ENCODE results near the gene KBTBD6. TPM values are rescaled to one million over a fixed set of nuclear protein-coding genes. Genes with fewer than 3 reads are reported as not detected.
"Not testable (repeated sequence)": the region's sequence is repeated elsewhere in the genome, so short reads cannot be mapped to it uniquely, and the experiment has no call there.

KBTBD6 gene
- total RNA-seq, 2 experiments from 2014 or later, result 3.6 to 4.2 TPM

DNA sequence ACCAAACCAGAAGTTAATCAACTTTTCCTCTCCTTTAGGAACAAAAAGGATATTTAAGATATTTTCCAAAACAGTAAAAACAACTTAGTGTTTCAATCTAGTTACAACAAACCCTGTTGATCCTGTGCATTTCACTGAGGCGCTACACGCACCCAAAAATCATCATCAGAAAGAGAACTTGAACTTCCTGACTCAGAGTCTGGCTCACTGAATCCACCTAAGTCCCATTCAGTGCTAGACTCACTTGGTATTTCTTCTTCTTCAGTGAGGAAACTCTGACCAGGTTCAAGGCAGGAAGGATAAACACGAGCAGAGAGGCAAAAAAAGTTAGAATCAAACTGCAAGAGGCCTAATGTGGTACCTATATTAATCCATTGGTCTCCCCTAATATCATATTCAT, 2.2 kb downstream of the KBTBD6 start:
- Mint-ChIP-seq H3K27ac (peak overlapping the region; percentile 58), H3K27me3 (no peaks in the 10 kb centered on the region), H3K4me3 (peak overlapping the region; percentile 92), H3K4me1 (ENCODE audit: low read depth) (peaks cover 43% of the 10 kb centered on the region), H3K36me3 (peaks cover 13% of the 10 kb centered on the region), H3K9me3 (peaks cover 2% of the 10 kb centered on the region)
- peak; percentile 26 for DNase-seq
- ChIA-PET CTCF (no interaction called here), POLR2A (no interaction called here)
- intact Hi-C loops (cut with micrococcal nuclease), result loop anchor here (5.0 kb wide), 2 partner anchors 47 to 353 kb away; no protein-coding TSS in a partner anchor

DNA sequence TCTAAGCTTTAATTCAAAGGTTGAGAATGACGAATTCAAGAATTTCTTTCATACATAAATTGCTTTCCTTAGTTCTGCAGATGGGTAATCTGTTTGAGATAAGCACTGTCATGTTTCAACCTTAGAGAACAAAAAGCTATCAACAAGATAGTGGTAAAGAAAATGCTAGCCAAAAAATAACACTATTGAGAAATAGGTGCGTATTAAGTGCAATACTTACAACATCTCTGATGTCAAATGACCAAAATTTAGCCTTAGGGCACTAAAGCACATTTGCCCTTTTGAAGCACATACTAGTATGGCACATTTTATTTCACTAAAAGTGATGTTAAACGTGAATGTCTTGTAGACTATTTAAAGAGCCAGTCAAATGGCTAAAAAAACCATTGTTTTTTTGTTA, 4.9 kb downstream of the KBTBD6 start:
- POLR2A ChIA-PET, result no interaction called here
- Mint-ChIP-seq H3K36me3 (peaks cover 13% of the 10 kb centered on the region), H3K4me1 (ENCODE audit: low read depth) (peaks cover 34% of the 10 kb centered on the region), H3K27ac (no peak overlapping the region), H3K4me3 (no peak overlapping the region), H3K27me3 (no peaks in the 10 kb centered on the region), H3K9me3 (peaks cover 2% of the 10 kb centered on the region)
- CTCF ChIA-PET, result no interaction called here
- DNase-seq, result no peak
- intact Hi-C loops (cut with micrococcal nuclease), result no loop called here

DNA sequence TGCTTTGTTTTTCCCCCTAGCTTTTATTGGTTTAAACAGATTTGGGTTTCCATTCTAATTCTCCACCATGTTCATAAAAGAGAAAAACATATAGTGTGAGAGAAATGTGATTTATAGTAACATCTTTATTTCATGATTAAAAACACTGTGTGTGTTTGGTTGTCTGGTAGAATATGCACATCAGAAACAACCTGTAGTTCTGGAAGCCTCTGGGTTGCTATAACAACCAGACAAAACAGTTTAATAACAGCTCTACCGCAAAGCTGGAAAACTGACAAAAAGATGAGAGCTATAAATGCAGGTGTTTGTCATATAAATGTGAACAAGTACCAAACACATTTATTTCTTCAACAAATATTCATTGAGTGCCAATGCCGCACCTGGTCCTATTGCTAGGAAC, 9.8 kb downstream of the KBTBD6 start:
- H3K4me1 Mint-ChIP-seq (ENCODE audit: low read depth), result peaks cover 3% of the 10 kb centered on the region
- H3K27ac Mint-ChIP-seq, result no peak overlapping the region
- ChIA-PET POLR2A (no interaction called here), CTCF (interaction anchor here (1.3 kb wide), 1 partner anchor 29 kb away, joined by 3 read pairs; no protein-coding TSS in a partner anchor)
- peaks cover 2% of the 10 kb centered on the region for H3K9me3 Mint-ChIP-seq
- peaks cover 8% of the 10 kb centered on the region for H3K36me3 Mint-ChIP-seq
- H3K4me3 Mint-ChIP-seq, result no peak overlapping the region
- intact Hi-C loops (cut with micrococcal nuclease), result loop anchor here (5.0 kb wide), 1 partner anchor 51 kb away; no protein-coding TSS in a partner anchor
- no peaks in the 10 kb centered on the region for H3K27me3 Mint-ChIP-seq
- DNase-seq, result no peak

DNA sequence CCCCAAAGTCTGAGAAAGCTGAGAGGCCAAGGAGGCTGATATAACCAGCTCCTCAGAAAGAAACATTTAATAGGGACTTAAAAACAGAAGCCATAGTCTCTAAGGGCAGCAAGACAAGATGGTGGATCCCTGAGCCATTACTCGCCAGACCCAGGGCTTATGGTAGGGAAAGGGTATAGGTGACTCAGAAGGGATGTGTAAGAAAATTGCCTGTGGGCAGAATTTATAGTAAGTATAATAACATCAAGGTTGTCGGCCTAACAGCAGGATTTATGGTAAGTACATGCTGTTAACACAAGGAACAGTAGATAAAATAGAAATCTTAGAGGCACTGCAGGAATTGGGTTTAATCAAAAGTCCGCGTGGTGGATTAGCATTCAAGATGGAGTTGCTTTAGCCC, 14.7 kb downstream of the KBTBD6 start:
- intact Hi-C loops (cut with micrococcal nuclease), result no loop called here
- CTCF ChIA-PET, result no interaction called here
- Mint-ChIP-seq H3K4me1 (ENCODE audit: low read depth) (peaks cover 3% of the 10 kb centered on the region), H3K36me3 (no peaks in the 10 kb centered on the region), H3K27me3 (no peaks in the 10 kb centered on the region), H3K27ac (no peak overlapping the region), H3K9me3 (no peaks in the 10 kb centered on the region), H3K4me3 (no peak overlapping the region)
- POLR2A ChIA-PET, result no interaction called here
- DNase-seq, result no peak

DNA sequence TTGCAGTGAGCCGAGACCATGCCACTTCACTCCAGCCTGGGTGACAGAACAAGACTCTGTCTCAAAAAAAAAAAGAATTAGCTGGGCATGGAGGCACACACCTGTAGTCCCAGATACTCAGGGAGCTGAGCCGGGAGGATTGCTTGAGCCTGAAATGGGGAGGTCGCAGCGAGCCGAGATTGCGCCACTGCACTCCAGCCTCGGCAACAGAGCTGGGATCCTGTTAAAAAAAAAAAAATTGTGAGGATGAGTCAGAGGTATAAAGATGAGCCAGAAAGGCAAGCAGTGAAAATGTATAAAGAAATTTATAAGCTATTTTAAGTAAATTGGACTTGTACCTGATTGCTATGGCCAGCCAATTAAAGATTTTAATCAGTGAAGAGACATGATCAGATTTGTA, 21.1 kb downstream of the KBTBD6 start:
- Mint-ChIP-seq H3K27ac (no peak overlapping the region), H3K4me3 (no peak overlapping the region), H3K4me1 (ENCODE audit: low read depth) (no peaks in the 10 kb centered on the region), H3K36me3 (no peaks in the 10 kb centered on the region), H3K9me3 (no peaks in the 10 kb centered on the region), H3K27me3 (no peaks in the 10 kb centered on the region)
- ChIA-PET POLR2A (no interaction called here), CTCF (interaction anchor here (0.6 kb wide), 1 partner anchor 32 kb away, joined by 3 read pairs; no protein-coding TSS in a partner anchor)
- no peak for DNase-seq
- intact Hi-C loops (cut with micrococcal nuclease), result no loop called here

DNA sequence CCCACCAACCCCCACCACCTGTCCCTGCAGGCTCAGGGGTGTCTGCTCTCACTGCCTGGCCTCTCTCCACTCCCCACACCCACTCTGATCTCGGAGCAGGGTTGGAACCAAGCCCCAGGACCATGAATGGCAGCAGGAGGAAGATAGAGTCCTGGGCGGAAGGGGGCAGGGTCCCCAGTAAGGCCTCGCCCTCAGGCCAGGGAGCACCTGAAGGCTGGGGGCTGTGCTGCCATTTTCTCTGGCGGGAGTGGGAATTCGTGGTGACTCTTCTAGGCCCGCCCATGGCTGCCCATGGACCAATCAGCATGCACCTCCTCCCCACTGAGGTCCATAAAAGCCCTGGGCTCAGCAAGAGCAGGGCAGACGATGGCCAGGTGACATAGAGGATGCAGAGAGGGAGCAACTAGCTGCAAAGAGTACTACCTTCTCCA, 25.0 kb downstream of the KBTBD6 start:
- Mint-ChIP-seq H3K27me3 (no peaks in the 10 kb centered on the region), H3K36me3 (no peaks in the 10 kb centered on the region), H3K4me3 (no peak overlapping the region), H3K27ac (no peak overlapping the region), H3K9me3 (no peaks in the 10 kb centered on the region), H3K4me1 (ENCODE audit: low read depth) (no peaks in the 10 kb centered on the region)
- intact Hi-C loops (cut with micrococcal nuclease), result no loop called here
- no peak for DNase-seq
- ChIA-PET CTCF (no interaction called here), POLR2A (no interaction called here)

DNA sequence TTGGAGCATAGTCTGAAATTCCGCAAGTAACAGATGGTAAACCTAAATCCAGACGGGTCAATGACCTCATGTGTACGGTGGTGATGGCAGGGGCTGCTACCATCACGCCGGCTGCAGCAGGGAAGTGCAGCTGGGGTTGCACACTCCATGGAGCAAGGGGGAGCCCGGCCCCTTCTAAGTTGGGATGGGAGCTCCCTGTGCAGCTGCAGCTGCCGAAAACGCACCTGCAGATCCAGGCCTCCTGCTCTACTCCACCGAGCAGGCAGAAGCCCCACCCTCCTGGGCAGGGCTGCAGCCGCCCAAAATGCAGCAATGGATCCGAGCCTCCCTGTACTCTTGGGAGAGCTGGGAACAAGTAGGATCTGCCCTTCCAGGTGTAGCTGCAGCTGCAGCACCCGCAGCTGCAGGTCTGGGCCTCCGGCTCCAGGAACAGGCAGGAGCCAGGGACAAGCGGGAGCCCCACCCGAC, 25.5 kb downstream of the KBTBD6 start:
- H3K36me3 Mint-ChIP-seq, result no peaks in the 10 kb centered on the region
- no peaks in the 10 kb centered on the region for H3K27me3 Mint-ChIP-seq
- ChIA-PET CTCF (no interaction called here), POLR2A (no interaction called here)
- no peaks in the 10 kb centered on the region for H3K9me3 Mint-ChIP-seq
- DNase-seq, result no peak
- H3K4me3 Mint-ChIP-seq, result no peak overlapping the region
- H3K27ac Mint-ChIP-seq, result no peak overlapping the region
- intact Hi-C loops (cut with micrococcal nuclease), result no loop called here
- no peaks in the 10 kb centered on the region for H3K4me1 Mint-ChIP-seq (ENCODE audit: low read depth)

DNA sequence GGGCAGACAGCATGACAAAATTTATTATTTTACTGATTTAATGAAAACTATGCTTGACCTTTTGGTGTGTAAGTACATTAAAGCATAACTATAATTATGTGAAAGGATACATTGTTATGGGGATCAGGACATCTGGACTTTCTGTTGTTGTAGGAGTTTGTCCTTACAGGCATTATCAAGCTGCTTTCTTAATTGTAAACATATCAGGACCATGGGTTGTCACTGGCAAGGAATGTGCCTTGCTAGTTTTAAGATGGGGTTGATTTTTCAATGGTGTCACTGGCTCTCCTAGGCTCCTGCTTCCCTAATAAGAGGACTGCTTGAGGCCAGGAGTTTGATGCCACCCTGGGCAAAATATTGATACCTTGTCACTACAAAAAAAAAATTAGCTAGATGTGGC, 32.6 kb downstream of the KBTBD6 start:
- Mint-ChIP-seq H3K4me1 (ENCODE audit: low read depth) (no peaks in the 10 kb centered on the region), H3K36me3 (no peaks in the 10 kb centered on the region), H3K27me3 (no peaks in the 10 kb centered on the region), H3K27ac (no peak overlapping the region), H3K9me3 (no peaks in the 10 kb centered on the region), H3K4me3 (no peak overlapping the region)
- ChIA-PET CTCF (no interaction called here), POLR2A (no interaction called here)
- intact Hi-C loops (cut with micrococcal nuclease), result no loop called here
- DNase-seq, result no peak

DNA sequence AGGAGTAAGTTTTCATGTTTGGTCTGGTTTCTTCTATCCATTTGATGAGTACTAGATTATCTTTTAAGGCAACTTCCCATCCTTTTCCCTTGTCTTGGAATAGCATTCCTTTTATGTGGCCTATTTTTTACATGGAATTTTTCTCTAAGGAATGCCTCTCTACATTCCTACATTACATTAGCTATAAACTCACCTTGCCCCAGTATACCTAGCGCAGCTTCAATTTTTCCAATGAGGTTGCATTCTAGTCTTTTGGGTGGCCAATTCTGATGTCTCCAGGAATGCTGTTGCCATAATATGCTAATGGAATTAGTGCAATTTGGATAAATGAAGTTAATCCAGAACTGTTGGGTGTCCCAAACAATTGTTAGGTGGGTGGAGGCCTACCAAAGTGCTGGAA, 33.8 kb downstream of the KBTBD6 start:
- Mint-ChIP-seq H3K4me3 (no peak overlapping the region), H3K9me3 (no peaks in the 10 kb centered on the region), H3K36me3 (no peaks in the 10 kb centered on the region), H3K27ac (no peak overlapping the region), H3K27me3 (no peaks in the 10 kb centered on the region), H3K4me1 (ENCODE audit: low read depth) (no peaks in the 10 kb centered on the region)
- intact Hi-C loops (cut with micrococcal nuclease), result no loop called here
- ChIA-PET CTCF (interaction anchor here (0.6 kb wide), 1 partner anchor 122 kb away, joined by 3 read pairs; no protein-coding TSS in a partner anchor), POLR2A (no interaction called here)
- no peak for DNase-seq

DNA sequence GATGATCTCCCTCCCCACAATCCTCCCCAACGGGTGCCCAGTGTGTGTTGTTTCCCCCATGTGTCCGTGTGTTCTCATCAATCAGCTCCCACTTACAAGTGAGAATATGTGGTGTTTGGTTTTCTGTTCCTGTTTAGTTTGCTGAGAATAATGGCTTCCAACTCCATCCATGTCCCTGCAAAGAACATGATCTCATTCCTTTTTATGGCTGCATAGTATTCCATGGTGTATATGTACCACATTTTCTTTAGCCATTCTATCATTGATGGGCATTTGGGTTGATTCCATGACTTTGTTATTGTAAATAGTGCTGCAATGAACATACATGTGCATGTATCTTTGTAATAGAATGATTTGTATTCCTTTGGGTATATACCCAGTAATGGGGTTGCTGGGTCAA, 36.9 kb downstream of the KBTBD6 start:
- H3K27ac Mint-ChIP-seq; H3K4me1 Mint-ChIP-seq (ENCODE audit: low read depth); H3K27me3 Mint-ChIP-seq; POLR2A ChIA-PET; H3K9me3 Mint-ChIP-seq; intact Hi-C loops (cut with micrococcal nuclease); H3K36me3 Mint-ChIP-seq; CTCF ChIA-PET; H3K4me3 Mint-ChIP-seq; DNase-seq: not testable (repeated sequence)

DNA sequence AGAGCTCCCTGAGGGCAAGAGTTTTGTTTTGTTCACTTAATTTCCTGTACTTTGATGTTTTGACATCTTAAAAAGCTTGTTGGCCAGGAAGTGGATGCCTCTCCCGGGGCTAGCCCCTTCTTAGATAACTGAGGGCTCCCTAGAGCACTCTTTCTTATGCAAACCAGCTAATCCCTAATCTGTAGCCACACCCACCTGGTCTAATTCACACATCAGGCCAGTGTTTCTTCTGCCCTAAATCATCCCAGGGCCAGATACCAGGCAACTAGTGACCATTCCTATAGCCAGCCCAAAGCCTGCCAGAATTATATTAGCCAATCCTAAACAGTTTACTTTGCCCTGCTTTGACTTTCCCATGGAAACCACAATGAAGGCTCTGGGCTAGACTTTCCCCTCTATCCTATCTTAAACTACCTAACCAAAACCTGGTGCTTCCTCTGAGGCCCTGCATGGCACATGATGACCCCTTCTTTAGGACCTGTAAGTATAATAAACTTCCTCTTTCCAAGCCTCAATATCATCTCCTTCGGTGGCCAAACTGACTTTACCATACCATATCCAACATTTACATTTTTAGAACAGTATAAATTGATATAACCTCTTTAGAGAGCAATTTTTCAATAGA, 46.5 kb downstream of the KBTBD6 start:
- DNase-seq, result no peak
- H3K4me1 Mint-ChIP-seq (ENCODE audit: low read depth), result no peaks in the 10 kb centered on the region
- ChIA-PET POLR2A (no interaction called here), CTCF (interaction anchor here (0.5 to 1.1 kb wide), 2 partner anchors 12 to 25 kb away, joined by 3 to 10 read pairs; no protein-coding TSS in a partner anchor)
- H3K36me3 Mint-ChIP-seq, result peaks cover 22% of the 10 kb centered on the region
- peaks cover 2% of the 10 kb centered on the region for H3K9me3 Mint-ChIP-seq
- intact Hi-C loops (cut with micrococcal nuclease), result no loop called here
- H3K27me3 Mint-ChIP-seq, result no peaks in the 10 kb centered on the region
- no peak overlapping the region for H3K4me3 Mint-ChIP-seq
- no peak overlapping the region for H3K27ac Mint-ChIP-seq

DNA sequence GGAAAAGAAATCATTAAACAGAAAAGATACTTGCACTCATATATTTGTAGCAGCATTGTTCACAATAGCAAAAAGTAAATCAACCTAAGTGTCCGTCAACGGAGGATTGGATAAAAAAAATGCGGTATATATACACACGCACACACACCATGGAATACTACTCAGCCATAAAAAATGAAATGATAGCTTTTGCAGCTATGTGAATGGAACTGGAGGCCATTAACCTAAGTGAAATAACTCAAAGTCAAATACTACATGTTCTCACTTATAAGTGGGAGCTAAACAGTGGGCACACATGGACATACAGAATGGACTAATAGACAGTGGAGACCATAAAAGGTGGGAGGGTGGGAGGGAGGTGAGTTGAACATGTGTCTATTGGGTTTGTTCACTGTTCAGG, 52.9 kb downstream of the KBTBD6 start:
- H3K9me3 Mint-ChIP-seq, result no peaks in the 10 kb centered on the region
- H3K27me3 Mint-ChIP-seq, result no peaks in the 10 kb centered on the region
- no peak for DNase-seq
- intact Hi-C loops (cut with micrococcal nuclease), result no loop called here
- H3K27ac Mint-ChIP-seq, result no peak overlapping the region
- ChIA-PET POLR2A (no interaction called here), CTCF (no interaction called here)
- peaks cover 56% of the 10 kb centered on the region for H3K36me3 Mint-ChIP-seq
- H3K4me1 Mint-ChIP-seq (ENCODE audit: low read depth), result no peaks in the 10 kb centered on the region
- H3K4me3 Mint-ChIP-seq, result no peak overlapping the region
